ENCODE data around the gene LIMA1.
"Not testable (repeated sequence)": the region's sequence is repeated elsewhere in the genome, so short reads cannot be mapped to it uniquely, and the experiment has no call there.

DNA sequence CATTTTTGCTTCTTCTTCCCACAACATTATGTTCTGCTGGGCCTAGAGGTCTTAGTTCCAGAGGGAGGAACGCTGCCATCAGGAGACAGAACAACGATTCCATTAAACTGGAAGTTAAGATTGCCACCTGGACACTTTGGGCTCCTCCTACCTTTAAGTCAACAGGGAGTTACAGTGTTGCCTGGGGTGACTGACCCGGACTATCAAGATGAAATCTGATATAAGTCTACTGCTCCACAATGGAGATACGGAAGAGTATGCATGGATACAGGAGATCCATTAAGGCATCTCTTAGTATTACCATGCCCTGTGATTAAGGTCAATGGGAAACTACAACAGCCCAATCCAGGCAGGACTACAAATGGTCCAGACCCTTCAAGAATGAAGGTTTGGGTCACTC, 41.5 kb upstream of the LIMA1 start:
- TF ChIP-seq, protein P1, sequence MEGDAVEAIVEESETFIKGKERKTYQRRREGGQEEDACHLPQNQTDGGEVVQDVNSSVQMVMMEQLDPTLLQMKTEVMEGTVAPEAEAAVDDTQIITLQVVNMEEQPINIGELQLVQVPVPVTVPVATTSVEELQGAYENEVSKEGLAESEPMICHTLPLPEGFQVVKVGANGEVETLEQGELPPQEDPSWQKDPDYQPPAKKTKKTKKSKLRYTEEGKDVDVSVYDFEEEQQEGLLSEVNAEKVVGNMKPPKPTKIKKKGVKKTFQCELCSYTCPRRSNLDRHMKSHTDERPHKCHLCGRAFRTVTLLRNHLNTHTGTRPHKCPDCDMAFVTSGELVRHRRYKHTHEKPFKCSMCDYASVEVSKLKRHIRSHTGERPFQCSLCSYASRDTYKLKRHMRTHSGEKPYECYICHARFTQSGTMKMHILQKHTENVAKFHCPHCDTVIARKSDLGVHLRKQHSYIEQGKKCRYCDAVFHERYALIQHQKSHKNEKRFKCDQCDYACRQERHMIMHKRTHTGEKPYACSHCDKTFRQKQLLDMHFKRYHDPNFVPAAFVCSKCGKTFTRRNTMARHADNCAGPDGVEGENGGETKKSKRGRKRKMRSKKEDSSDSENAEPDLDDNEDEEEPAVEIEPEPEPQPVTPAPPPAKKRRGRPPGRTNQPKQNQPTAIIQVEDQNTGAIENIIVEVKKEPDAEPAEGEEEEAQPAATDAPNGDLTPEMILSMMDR (IDR thresholded peaks at IDR 0.05) = not testable (repeated sequence)
- not testable (repeated sequence) for TF ChIP-seq POLR2A, POLR2AphosphoS5, EP300 (IDR thresholded peaks at IDR 0.05)
